Measurements from ENCODE around the gene CFDP1.

DNA sequence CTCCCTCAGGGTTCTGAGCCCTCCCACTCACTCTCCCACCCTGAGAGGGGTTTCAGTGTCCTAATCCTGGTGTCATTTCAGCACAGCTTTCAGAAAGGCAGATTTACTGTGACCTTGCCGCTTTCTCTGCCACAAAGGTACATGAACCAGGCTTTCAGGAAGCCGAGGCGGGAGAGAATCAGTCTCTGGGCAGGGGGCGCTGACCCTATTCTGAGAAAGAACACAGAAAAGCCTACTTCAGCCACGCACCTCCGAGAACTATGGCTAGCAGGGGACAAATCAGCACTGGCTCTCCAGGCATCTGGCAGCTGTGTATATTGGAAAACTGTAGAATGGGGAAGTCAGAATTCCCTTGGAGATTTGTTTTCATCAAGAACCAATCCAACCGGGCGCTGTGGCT, 124.1 kb downstream of the CFDP1 start:
- TF ChIP-seq EP300 (IDR thresholded peaks at IDR 0.05), result no peak
- no peak for TF ChIP-seq POLR2A (IDR thresholded peaks at IDR 0.05; ENCODE audit: low read depth)
- TF ChIP-seq, protein P1, sequence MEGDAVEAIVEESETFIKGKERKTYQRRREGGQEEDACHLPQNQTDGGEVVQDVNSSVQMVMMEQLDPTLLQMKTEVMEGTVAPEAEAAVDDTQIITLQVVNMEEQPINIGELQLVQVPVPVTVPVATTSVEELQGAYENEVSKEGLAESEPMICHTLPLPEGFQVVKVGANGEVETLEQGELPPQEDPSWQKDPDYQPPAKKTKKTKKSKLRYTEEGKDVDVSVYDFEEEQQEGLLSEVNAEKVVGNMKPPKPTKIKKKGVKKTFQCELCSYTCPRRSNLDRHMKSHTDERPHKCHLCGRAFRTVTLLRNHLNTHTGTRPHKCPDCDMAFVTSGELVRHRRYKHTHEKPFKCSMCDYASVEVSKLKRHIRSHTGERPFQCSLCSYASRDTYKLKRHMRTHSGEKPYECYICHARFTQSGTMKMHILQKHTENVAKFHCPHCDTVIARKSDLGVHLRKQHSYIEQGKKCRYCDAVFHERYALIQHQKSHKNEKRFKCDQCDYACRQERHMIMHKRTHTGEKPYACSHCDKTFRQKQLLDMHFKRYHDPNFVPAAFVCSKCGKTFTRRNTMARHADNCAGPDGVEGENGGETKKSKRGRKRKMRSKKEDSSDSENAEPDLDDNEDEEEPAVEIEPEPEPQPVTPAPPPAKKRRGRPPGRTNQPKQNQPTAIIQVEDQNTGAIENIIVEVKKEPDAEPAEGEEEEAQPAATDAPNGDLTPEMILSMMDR (IDR thresholded peaks at IDR 0.05), result no peak
- TF ChIP-seq POLR2AphosphoS5 (IDR thresholded peaks at IDR 0.05), result no peak
